Nephron progenitor cell (in vitro differentiated cells): Measurements from ENCODE around the gene MAP1LC3A.

Experiments
- DNase-seq: peaks from one replicate; pipeline ENCODE4 v3.0.0; 2021
- H3K27ac Mint-ChIP-seq: 2 replicates; pipeline ENCODE4 v1.8.0; 2021; ENCODE audit warnings: mild to moderate bottlenecking, moderate library complexity, mixed read lengths
- H3K27me3 Mint-ChIP-seq: 2 replicates; pipeline ENCODE4 v1.8.0; 2021; ENCODE audit warnings: mild to moderate bottlenecking, low read depth, mixed read lengths; ENCODE audit not compliant: poor library complexity
- H3K36me3 Mint-ChIP-seq: 2 replicates; pipeline ENCODE4 v1.8.0; 2021; ENCODE audit warnings: low read depth, mixed read lengths
- H3K4me1 Mint-ChIP-seq: 2 replicates; pipeline ENCODE4 v1.8.0; 2021; ENCODE audit warnings: mixed read lengths
- H3K4me3 Mint-ChIP-seq: 2 replicates; pipeline ENCODE4 v1.8.0; 2021; ENCODE audit warnings: mild to moderate bottlenecking, moderate library complexity, mixed read lengths
- H3K9me3 Mint-ChIP-seq: 2 replicates; pipeline ENCODE4 v1.8.0; 2021; ENCODE audit warnings: mild to moderate bottlenecking, moderate library complexity, mixed read lengths
- TF ChIP-seq, protein P1 (sequence below): fragments of 200-600 bp; sonication (generic); IDR thresholded peaks from 2 replicates; pipeline ENCODE4 v1.5.0; 2021; ENCODE audit warnings: antibody characterized with exemption

The MAP1LC3A gene

DNA sequence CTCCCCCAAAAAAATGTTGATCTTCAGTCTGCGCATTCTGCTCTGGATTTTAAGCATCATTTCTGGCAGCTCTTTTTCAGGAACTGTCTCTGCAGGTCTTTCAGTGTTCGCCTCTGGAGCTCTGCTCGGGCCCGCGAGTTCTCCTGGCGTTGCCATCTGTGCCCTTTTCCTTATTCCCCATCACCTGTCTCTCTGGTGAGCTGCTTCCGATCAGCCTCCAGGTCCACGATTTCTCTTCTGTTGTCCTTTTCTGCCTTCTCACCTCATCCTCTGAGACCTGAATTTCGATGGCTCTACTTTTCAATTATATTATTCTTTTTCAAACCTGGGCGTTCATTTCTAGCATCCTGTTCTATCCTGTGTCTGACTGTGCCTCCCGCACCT, 590 bp upstream of the MAP1LC3A start:
- no peaks in the 10 kb centered on the region for H3K9me3 Mint-ChIP-seq
- no peak for DNase-seq
- H3K27me3 Mint-ChIP-seq = peaks cover 23% of the 10 kb centered on the region
- H3K4me3 Mint-ChIP-seq = peak overlapping the region; percentile 84
- H3K36me3 Mint-ChIP-seq = peaks cover 4% of the 10 kb centered on the region
- H3K27ac Mint-ChIP-seq = no peak overlapping the region
- TF ChIP-seq, protein P1, sequence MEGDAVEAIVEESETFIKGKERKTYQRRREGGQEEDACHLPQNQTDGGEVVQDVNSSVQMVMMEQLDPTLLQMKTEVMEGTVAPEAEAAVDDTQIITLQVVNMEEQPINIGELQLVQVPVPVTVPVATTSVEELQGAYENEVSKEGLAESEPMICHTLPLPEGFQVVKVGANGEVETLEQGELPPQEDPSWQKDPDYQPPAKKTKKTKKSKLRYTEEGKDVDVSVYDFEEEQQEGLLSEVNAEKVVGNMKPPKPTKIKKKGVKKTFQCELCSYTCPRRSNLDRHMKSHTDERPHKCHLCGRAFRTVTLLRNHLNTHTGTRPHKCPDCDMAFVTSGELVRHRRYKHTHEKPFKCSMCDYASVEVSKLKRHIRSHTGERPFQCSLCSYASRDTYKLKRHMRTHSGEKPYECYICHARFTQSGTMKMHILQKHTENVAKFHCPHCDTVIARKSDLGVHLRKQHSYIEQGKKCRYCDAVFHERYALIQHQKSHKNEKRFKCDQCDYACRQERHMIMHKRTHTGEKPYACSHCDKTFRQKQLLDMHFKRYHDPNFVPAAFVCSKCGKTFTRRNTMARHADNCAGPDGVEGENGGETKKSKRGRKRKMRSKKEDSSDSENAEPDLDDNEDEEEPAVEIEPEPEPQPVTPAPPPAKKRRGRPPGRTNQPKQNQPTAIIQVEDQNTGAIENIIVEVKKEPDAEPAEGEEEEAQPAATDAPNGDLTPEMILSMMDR = no peak
- peaks cover 7% of the 10 kb centered on the region for H3K4me1 Mint-ChIP-seq

DNA sequence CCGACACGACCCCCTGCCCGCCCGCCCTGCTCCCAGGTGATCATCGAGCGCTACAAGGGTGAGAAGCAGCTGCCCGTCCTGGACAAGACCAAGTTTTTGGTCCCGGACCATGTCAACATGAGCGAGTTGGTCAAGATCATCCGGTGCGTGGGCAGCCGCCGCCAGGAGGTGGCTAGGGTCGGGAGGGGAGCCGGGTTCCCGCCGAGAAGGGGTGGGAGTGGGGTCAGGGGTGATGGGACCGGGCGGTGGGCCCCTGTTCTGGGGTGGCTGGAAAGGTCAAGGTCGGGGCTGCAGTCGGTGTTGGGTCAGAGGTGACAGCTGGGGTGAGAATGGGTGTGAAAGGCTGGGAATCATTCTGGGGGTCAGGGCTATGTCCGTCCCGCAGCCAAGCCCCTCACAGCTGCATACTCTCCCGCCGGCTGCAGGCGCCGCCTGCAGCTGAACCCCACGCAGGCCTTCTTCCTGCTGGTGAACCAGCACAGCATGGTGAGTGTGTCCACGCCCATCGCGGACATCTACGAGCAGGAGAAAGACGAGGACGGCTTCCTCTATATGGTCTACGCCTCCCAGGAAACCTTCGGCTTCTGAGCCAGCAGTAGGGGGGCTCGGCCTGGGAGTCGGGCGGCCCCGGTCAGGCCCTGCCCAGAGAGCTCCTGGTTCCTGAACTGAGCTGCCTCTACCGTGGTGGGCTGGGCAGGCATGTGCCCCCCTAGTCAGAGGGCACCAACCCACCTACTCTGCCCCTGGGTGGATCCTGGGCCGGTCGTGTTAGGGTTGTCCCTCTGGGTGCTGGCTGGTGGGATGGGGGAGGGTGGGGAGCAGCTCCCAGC, 1.0 kb downstream of the MAP1LC3A start:
- peaks cover 25% of the 10 kb centered on the region for H3K27me3 Mint-ChIP-seq
- TF ChIP-seq, protein P1 = no peak
- peak; percentile 28 for DNase-seq
- peaks cover 11% of the 10 kb centered on the region for H3K36me3 Mint-ChIP-seq
- no peaks in the 10 kb centered on the region for H3K9me3 Mint-ChIP-seq
- no peak overlapping the region for H3K27ac Mint-ChIP-seq
- H3K4me1 Mint-ChIP-seq = peaks cover 7% of the 10 kb centered on the region
- peak overlapping the region; percentile 73 for H3K4me3 Mint-ChIP-seq

DNA sequence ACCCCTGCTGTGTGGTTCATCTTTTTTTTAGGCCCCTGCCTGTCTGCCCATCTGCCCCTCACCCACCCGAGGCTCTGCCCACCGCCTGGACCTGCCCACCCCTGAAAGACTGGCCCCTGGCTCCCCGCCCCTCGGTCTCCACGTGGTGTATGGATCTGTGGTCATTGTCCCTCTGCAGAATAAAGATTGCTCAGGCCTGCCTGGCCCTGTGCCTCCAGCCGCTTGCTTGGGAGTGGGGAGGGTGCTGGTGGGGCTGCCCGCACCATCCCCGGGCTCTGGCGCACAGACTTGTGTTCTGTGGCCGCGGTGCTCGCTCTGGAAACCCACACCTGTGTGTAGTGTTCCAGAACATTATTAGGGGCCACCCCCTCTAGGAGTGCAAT, 1.6 kb downstream of the MAP1LC3A start:
- no peak overlapping the region for H3K27ac Mint-ChIP-seq
- H3K4me1 Mint-ChIP-seq = peaks cover 7% of the 10 kb centered on the region
- H3K36me3 Mint-ChIP-seq = peaks cover 14% of the 10 kb centered on the region

DNA sequence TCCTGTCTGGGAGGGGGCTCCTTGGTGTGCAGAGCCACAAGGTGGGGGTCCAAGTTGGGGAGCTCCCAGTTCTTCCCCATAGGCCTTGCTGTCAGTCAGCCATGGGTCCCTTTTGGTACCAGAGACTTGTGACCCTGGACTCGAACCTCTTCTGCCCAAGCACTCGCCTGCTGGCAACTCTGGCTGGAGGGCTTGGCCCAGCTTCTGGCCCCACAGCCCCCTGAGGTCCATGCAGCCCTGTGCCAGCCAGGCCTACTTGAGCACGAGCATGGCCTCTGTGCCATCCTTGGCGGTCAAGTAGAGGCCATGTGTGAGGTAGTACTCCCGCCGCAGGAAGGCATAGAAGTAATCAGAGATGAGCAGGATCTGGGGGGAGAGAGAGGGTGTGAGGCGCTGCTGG, 2.1 kb downstream of the MAP1LC3A start:
- no peak overlapping the region for H3K27ac Mint-ChIP-seq

More for the DNA sequence above, 1.6 kb downstream of the MAP1LC3A start:
- TF ChIP-seq, protein P1 = no peak
- H3K4me3 Mint-ChIP-seq = peak overlapping the region; percentile 57
- no peaks in the 10 kb centered on the region for H3K9me3 Mint-ChIP-seq
- H3K27me3 Mint-ChIP-seq = peaks cover 25% of the 10 kb centered on the region
- DNase-seq = no peak

DNA sequence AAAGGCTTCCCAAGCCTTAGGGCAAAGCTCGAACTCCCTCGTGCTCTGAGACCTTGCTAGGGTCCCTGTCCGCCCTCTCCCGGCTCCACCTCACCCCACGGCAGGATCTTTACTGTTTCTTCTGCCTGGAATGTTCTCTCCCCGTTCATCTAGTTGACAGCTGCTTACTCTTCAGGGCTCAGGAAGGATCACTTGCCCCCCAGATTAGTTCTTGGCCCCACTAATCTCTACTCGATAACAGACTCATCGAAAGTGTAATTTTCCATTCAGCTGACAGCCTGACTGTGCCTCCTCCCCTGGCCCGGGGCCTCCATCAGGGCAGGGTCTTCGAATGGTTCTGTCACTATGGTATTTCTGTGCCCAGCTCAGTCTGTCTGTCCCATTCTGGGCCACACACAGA, 3.1 kb downstream of the MAP1LC3A start:
- peaks cover 22% of the 10 kb centered on the region for H3K36me3 Mint-ChIP-seq
- H3K4me1 Mint-ChIP-seq = peaks cover 18% of the 10 kb centered on the region
- no peak overlapping the region for H3K27ac Mint-ChIP-seq
- H3K9me3 Mint-ChIP-seq = no peaks in the 10 kb centered on the region
- no peak overlapping the region for H3K4me3 Mint-ChIP-seq
- peaks cover 19% of the 10 kb centered on the region for H3K27me3 Mint-ChIP-seq
- TF ChIP-seq, protein P1 = no peak
- DNase-seq = no peak

More for the DNA sequence above, 2.1 kb downstream of the MAP1LC3A start:
- no peak overlapping the region for H3K4me3 Mint-ChIP-seq
- peaks cover 25% of the 10 kb centered on the region for H3K27me3 Mint-ChIP-seq
- H3K4me1 Mint-ChIP-seq = peaks cover 8% of the 10 kb centered on the region
- no peak for DNase-seq
- H3K9me3 Mint-ChIP-seq = no peaks in the 10 kb centered on the region
- TF ChIP-seq, protein P1 = no peak
- H3K36me3 Mint-ChIP-seq = peaks cover 16% of the 10 kb centered on the region

DNA sequence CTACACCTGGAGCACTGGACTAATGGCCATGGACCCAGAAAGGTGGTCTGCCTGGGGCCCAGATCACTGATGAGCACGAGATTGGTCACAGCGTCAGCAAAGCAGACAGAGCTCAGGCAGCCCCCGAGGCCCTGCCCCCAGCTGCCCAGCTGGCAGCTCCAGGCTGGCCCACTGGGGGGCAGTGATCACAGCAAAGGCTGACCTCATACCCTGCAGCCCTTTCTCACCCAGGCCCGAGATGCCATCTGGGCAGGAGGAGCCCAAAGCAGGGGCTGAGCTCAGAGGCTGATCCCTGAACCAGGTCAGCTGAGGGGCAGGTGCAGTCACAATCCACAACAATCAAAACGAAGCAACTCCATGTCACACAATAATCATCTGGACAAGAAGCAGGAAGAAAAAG, 4.1 kb downstream of the MAP1LC3A start:
- no peak overlapping the region for H3K4me3 Mint-ChIP-seq
- H3K27me3 Mint-ChIP-seq = peaks cover 13% of the 10 kb centered on the region
- H3K9me3 Mint-ChIP-seq = no peaks in the 10 kb centered on the region
- no peak overlapping the region for H3K27ac Mint-ChIP-seq
- H3K4me1 Mint-ChIP-seq = peaks cover 19% of the 10 kb centered on the region
- H3K36me3 Mint-ChIP-seq = peaks cover 22% of the 10 kb centered on the region
- TF ChIP-seq, protein P1 = peak; percentile 26
- no peak for DNase-seq
